Ovary (tissue), 3 donors: Measurements from ENCODE around the gene KRTAP1-1.

Source experiments
- EP300 ChIP-seq: sonication (generic); formaldehyde crosslinking; IDR thresholded peaks from one replicate; pipeline ENCODE4 v1.6.1; 2017; ENCODE audit warnings: antibody characterized with exemption
- TF ChIP-seq, protein P1 (sequence below), 3 donors: fragments of 450-650 bp in 2 of 3; fragments of 200-600 bp in 1 of 3; IDR thresholded peaks; one replicate each; pipeline versions ENCODE4 v1.5.1 to v1.8.0; 2016 to 2022; ENCODE audit warnings: antibody characterized with exemption in 3 of 3, mild to moderate bottlenecking in 1 of 3
- donor health status: DM: no; HTN: no; CAD: no.

DNA sequence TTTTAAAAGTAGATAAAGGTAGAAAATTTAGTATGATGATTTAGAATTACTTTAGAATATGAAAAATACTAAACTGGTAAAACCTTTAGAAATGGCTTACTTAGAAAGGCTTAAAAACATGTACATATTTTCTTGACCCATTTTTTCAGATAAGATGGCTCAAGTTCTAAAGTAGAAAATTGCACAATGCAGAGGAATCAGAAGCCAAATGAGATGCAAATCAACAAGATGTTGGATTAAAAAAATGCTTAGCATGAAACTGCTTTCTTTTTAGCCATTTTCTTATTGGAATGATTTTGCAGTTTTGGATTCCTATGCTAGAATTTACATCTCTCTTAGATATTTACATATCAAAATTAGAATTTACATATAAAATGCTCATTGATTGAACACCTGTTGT lies 30.8 kb downstream of the KRTAP1-1 start:
- TF ChIP-seq, protein P1, sequence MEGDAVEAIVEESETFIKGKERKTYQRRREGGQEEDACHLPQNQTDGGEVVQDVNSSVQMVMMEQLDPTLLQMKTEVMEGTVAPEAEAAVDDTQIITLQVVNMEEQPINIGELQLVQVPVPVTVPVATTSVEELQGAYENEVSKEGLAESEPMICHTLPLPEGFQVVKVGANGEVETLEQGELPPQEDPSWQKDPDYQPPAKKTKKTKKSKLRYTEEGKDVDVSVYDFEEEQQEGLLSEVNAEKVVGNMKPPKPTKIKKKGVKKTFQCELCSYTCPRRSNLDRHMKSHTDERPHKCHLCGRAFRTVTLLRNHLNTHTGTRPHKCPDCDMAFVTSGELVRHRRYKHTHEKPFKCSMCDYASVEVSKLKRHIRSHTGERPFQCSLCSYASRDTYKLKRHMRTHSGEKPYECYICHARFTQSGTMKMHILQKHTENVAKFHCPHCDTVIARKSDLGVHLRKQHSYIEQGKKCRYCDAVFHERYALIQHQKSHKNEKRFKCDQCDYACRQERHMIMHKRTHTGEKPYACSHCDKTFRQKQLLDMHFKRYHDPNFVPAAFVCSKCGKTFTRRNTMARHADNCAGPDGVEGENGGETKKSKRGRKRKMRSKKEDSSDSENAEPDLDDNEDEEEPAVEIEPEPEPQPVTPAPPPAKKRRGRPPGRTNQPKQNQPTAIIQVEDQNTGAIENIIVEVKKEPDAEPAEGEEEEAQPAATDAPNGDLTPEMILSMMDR (IDR thresholded peaks at IDR 0.05), result no peak
- TF ChIP-seq EP300, result no peak
